Astrocyte (in vitro differentiated cells and primary cell): Measurements from ENCODE around the gene GJA10.

Source experiments
- EZH2 ChIP-seq: IDR thresholded peaks from 2 replicates; pipeline ENCODE4 v1.6.1; 2012; ENCODE audit warnings: mild to moderate bottlenecking, low read length, inconsistent platforms; ENCODE audit not compliant: insufficient read depth
- TF ChIP-seq, protein P1 (sequence below): IDR thresholded peaks from 2 replicates; pipeline ENCODE4 v1.5.1; 2011; ENCODE audit warnings: low read depth, mild to moderate bottlenecking, inconsistent platforms, low read length, moderate library complexity; ENCODE audit not compliant: insufficient read depth

DNA sequence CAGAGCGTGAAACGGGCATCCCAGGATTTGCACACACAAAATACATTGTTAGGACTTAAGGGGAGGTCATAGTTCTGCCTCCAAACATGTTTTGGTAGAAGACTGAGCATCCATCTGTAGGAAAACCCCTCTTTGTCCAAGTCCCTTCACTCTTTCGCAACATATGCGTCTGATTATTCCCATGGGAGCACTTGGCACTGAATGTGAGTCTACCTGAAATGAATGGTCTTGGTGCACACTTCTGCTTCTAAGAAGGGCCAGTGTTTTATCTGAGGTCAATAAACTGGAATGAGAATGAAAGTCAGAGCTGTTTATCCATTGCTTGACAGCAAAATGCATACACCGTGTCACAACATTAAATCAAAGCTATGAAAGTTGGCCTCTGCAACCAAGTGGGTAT is 33.0 kb downstream of the GJA10 start:
- TF ChIP-seq, protein P1, sequence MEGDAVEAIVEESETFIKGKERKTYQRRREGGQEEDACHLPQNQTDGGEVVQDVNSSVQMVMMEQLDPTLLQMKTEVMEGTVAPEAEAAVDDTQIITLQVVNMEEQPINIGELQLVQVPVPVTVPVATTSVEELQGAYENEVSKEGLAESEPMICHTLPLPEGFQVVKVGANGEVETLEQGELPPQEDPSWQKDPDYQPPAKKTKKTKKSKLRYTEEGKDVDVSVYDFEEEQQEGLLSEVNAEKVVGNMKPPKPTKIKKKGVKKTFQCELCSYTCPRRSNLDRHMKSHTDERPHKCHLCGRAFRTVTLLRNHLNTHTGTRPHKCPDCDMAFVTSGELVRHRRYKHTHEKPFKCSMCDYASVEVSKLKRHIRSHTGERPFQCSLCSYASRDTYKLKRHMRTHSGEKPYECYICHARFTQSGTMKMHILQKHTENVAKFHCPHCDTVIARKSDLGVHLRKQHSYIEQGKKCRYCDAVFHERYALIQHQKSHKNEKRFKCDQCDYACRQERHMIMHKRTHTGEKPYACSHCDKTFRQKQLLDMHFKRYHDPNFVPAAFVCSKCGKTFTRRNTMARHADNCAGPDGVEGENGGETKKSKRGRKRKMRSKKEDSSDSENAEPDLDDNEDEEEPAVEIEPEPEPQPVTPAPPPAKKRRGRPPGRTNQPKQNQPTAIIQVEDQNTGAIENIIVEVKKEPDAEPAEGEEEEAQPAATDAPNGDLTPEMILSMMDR, result no peak
- TF ChIP-seq EZH2, result no peak
